Measurements from ENCODE around the gene LRFN2. TPM values are rescaled to one million over a fixed set of nuclear protein-coding genes. Genes with fewer than 3 reads are reported as not detected.
A peak's percentile ranks its signal among the peaks of the same experiment; 100 is the strongest.

Gene LRFN2
- total and polyA plus RNA-seq, 2 experiments from 2014 or later: 0.29 to 2.5 TPM

DNA sequence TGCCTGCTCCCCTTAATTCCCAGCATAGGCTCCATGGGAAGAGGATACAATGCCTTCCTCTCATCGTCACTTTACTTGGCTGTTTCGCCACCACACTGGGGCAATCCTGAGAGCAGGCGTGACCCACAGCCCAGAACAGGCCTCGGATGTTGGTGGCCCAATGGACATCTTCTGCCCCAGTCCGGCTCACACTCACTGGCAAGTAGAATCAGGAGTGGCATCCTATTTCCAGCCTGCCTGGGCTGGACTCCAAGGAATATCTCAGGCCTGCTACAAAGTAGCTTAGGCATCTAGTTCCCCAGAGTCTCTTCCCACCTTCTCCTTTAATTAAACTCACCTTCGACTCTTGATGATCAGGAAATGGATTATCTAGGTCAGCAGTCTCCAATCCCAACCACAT, 110.5 kb downstream of the LRFN2 start:
- Histone ChIP-seq H4K20me1 (replicated peaks; ENCODE audit: insufficient read depth) (no peaks in the 10 kb centered on the region), H3K36me3 (ENCODE audit: insufficient read depth) (no peaks in the 10 kb centered on the region), H3K27me3 (ENCODE audit: insufficient read depth) (no peaks in the 10 kb centered on the region), H3K79me2 (replicated peaks; ENCODE audit: insufficient read depth) (no peaks in the 10 kb centered on the region), H3K4me3 (no peak overlapping the region), H3F3A (replicated peaks; ENCODE audit: low read depth) (no peaks in the 10 kb centered on the region), H2AFZ (no peak overlapping the region), H3K4me2 (no peak overlapping the region), H3K4me1 (ENCODE audit: insufficient read depth) (0 out of 2 replicates have a peak, but pooled peaks cover 9% of the 10 kb centered on the region), H3K9me2 (ENCODE audit: insufficient read depth) (peaks cover 7% of the 10 kb centered on the region; the same call in 1 of the 2 replicates), H3K27ac (ENCODE audit: low read depth) (no peak overlapping the region)
- Mint-ChIP-seq H3K4me3 (no peak overlapping the region), H3K9me3 (no peaks in the 10 kb centered on the region), H3K4me1 (peaks cover 38% of the 10 kb centered on the region), H3K27me3 (ENCODE audit: insufficient read depth, low read depth, poor library complexity) (peaks cover 16% of the 10 kb centered on the region), H3K36me3 (ENCODE audit: low read depth) (no peaks in the 10 kb centered on the region), H3K27ac (no peak overlapping the region; the same call in 1 of the 2 replicates)
- TF ChIP-seq CREB1 (CRISPR knock-in tag; IDR thresholded peaks at IDR 0.05; ENCODE audit: low read depth) (no peak), STAT1 (IDR thresholded peaks at IDR 0.05; ENCODE audit: unreplicated experiment) (no peak)
- DNase-seq (ENCODE audit: low spot score) (no peak), ATAC-seq (no peak)

DNA sequence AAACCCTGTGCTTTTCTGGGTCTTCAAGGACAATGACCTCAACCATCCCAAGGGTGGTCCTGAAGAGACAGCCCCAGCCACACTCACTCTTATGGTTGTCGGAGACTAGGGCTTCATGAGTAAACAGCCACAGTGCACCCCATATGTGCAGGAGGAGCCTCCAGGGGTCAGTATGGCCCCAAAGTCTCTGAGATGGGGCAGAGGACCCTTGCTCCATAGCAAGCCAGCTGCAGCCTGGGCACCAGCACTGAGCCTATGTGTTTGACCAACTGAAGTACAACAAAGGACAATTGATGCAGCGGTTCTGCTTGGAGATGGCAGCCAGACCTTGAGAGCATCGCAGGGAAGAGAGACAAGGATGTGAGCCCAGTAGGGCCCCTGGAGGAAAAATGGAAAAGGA, 112.2 kb downstream of the LRFN2 start:
- ATAC-seq (peak; percentile 66), DNase-seq (ENCODE audit: low spot score) (peak; percentile 39)
- H3K27me3 ChIP-seq (ENCODE audit: insufficient read depth): no peaks in the 10 kb centered on the region
- no peak overlapping the region for H3K27ac ChIP-seq (ENCODE audit: low read depth)
- Mint-ChIP-seq H3K4me1 (peaks cover 38% of the 10 kb centered on the region), H3K9me3 (no peaks in the 10 kb centered on the region), H3K4me3 (no peak overlapping the region), H3K27ac (no peak overlapping the region), H3K27me3 (ENCODE audit: insufficient read depth, low read depth, poor library complexity) (peaks cover 25% of the 10 kb centered on the region), H3K36me3 (ENCODE audit: low read depth) (no peaks in the 10 kb centered on the region)
- no peak overlapping the region for H3K4me3 ChIP-seq
- H3K36me3 ChIP-seq (ENCODE audit: insufficient read depth): no peaks in the 10 kb centered on the region
- TF ChIP-seq CTCF (conservative IDR thresholded peaks at IDR 0.05; ENCODE audit: low read depth in 2 of 2): peak; percentile 40 to 68
- TF ChIP-seq, protein P1, sequence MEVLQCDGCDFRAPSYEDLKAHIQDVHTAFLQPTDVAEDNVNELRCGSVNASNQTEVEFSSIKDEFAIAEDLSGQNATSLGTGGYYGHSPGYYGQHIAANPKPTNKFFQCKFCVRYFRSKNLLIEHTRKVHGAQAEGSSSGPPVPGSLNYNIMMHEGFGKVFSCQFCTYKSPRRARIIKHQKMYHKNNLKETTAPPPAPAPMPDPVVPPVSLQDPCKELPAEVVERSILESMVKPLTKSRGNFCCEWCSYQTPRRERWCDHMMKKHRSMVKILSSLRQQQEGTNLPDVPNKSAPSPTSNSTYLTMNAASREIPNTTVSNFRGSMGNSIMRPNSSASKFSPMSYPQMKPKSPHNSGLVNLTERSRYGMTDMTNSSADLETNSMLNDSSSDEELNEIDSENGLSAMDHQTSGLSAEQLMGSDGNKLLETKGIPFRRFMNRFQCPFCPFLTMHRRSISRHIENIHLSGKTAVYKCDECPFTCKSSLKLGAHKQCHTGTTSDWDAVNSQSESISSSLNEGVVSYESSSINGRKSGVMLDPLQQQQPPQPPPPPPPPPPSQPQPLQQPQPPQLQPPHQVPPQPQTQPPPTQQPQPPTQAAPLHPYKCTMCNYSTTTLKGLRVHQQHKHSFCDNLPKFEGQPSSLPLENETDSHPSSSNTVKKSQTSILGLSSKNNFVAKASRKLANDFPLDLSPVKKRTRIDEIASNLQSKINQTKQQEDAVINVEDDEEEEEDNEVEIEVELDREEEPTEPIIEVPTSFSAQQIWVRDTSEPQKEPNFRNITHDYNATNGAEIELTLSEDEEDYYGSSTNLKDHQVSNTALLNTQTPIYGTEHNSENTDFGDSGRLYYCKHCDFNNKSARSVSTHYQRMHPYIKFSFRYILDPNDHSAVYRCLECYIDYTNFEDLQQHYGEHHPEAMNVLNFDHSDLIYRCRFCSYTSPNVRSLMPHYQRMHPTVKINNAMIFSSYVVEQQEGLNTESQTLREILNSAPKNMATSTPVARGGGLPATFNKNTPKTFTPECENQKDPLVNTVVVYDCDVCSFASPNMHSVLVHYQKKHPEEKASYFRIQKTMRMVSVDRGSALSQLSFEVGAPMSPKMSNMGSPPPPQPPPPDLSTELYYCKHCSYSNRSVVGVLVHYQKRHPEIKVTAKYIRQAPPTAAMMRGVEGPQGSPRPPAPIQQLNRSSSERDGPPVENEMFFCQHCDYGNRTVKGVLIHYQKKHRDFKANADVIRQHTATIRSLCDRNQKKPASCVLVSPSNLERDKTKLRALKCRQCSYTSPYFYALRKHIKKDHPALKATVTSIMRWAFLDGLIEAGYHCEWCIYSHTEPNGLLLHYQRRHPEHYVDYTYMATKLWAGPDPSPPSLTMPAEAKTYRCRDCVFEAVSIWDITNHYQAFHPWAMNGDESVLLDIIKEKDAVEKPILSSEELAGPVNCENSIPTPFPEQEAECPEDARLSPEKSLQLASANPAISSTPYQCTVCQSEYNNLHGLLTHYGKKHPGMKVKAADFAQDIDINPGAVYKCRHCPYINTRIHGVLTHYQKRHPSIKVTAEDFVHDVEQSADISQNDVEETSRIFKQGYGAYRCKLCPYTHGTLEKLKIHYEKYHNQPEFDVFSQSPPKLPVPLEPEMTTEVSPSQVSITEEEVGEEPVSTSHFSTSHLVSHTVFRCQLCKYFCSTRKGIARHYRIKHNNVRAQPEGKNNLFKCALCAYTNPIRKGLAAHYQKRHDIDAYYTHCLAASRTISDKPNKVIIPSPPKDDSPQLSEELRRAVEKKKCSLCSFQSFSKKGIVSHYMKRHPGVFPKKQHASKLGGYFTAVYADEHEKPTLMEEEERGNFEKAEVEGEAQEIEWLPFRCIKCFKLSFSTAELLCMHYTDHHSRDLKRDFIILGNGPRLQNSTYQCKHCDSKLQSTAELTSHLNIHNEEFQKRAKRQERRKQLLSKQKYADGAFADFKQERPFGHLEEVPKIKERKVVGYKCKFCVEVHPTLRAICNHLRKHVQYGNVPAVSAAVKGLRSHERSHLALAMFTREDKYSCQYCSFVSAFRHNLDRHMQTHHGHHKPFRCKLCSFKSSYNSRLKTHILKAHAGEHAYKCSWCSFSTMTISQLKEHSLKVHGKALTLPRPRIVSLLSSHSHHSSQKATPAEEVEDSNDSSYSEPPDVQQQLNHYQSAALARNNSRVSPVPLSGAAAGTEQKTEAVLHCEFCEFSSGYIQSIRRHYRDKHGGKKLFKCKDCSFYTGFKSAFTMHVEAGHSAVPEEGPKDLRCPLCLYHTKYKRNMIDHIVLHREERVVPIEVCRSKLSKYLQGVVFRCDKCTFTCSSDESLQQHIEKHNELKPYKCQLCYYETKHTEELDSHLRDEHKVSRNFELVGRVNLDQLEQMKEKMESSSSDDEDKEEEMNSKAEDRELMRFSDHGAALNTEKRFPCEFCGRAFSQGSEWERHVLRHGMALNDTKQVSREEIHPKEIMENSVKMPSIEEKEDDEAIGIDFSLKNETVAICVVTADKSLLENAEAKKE (CRISPR knock-in tag; IDR thresholded peaks at IDR 0.05): no peak
- no peak overlapping the region for H2AFZ ChIP-seq
- H3K79me2 ChIP-seq (replicated peaks; ENCODE audit: insufficient read depth): no peaks in the 10 kb centered on the region
- H3F3A ChIP-seq (replicated peaks; ENCODE audit: low read depth): no peaks in the 10 kb centered on the region
- no peak overlapping the region for H3K4me2 ChIP-seq
- H4K20me1 ChIP-seq (replicated peaks; ENCODE audit: insufficient read depth): no peaks in the 10 kb centered on the region
- H3K9me2 ChIP-seq (ENCODE audit: insufficient read depth): peaks cover 7% of the 10 kb centered on the region; the same call in 1 of the 2 replicates
- 0 out of 2 replicates have a peak, but pooled peaks cover 9% of the 10 kb centered on the region for H3K4me1 ChIP-seq (ENCODE audit: insufficient read depth)

All from GM23338 (cell line).